Measurements from ENCODE around the gene PAK1.

DNA sequence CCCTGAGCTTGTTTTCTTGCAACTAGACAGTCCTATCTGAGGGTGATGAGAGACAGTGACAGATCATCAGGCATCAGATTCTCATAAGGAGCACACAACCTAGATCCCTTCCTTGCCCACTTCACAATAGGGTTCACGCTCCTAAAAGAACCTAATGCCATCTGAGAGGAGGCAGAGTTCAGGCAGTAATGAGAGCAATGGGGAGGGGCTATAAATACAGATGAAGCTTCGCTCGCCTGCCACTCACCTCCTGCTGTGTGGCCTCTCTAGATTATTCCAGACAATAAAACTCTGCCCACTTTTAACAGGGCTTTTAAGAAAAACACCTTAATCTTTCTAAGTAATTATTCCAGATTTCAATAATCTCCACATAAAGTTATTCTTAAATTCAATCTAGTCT is 43.9 kb upstream of the PAK1 start:
- TF ChIP-seq EZH2 (IDR thresholded peaks at IDR 0.05; ENCODE audit: borderline replicate concordance, insufficient read depth, low read depth, low read length, poor library complexity, severe bottlenecking), result no peak
- no peak for TF ChIP-seq CTCF (IDR thresholded peaks at IDR 0.05)

Data from B cell (primary cell).